Body of pancreas (tissue), 4 donors: Measurements from ENCODE around the gene LIN7C. TPM values are rescaled to one million over a fixed set of nuclear protein-coding genes. Genes with fewer than 3 reads are reported as not detected.
A peak's percentile ranks its signal among the peaks of the same experiment; 100 is the strongest.

Source experiments
- ATAC-seq: fragments of 150-250 bp; one replicate; pipeline ENCODE4 v1.9.1; 2016
- DNase-seq, 4 donors: peaks; one replicate each; pipeline ENCODE4 v3.0.0-alpha.2; 2019
- H3K27ac ChIP-seq, 4 donors: fragments of 200-600 bp; sonication (generic); 1 replicate in 3 of 4; 2 replicates in 1 of 4; pipeline versions ENCODE4 v1.5.1 to v1.6.1; 2016 to 2019; ENCODE audit warnings: mild to moderate bottlenecking in 1 of 4, mixed read lengths in 1 of 4, moderate library complexity in 1 of 4
- H3K27me3 ChIP-seq, 2 donors: fragments of 200-600 bp; sonication (generic); one replicate each; pipeline ENCODE4 v1.6.0; 2016; ENCODE audit warnings: mild to moderate bottlenecking in 1 of 2
- H3K36me3 ChIP-seq, 2 donors: fragments of 200-600 bp; sonication (generic); replicated peaks in 1 of 2; 2 replicates each; pipeline ENCODE4 v1.5.1; 2016; ENCODE audit warnings: low read depth in 2 of 2; ENCODE audit not compliant: insufficient read depth in 1 of 2
- H3K4me1 ChIP-seq: fragments of 200-600 bp; sonication (generic); one replicate; pipeline ENCODE4 v1.6.0; 2016
- H3K4me3 ChIP-seq, 2 donors: fragments of 200-600 bp; sonication (generic); 1 replicate in 1 of 2; 2 replicates in 1 of 2; pipeline ENCODE4 v1.5.1; 2016 to 2019
- H3K9me3 ChIP-seq, 3 donors: fragments of 200-600 bp; sonication (generic); 1 replicate in 2 of 3; 2 replicates in 1 of 3; pipeline ENCODE4 v1.5.1; 2016
- POLR2A ChIP-seq, 3 donors: fragments of 450-650 bp; IDR thresholded peaks; one replicate each; pipeline ENCODE4 v1.6.1; 2016; ENCODE audit warnings: antibody characterized with exemption in 3 of 3, mild to moderate bottlenecking in 2 of 3
- WGBS, 2 donors: methylation state at CpG; one replicate each; pipeline ENCODE4 v1.1.5; 2017; 5-methylcytosine and 5-hydroxymethylcytosine counted together
- intact Hi-C: fragments of 100-400 bp; cut with DNase I; formaldehyde crosslinking; loops from one replicate; pipeline ENCODE4 v1.15.1; 2023
- microRNA-seq, 2 donors: library from miRNA; unstranded; fragments of <30 nt; microRNA quantifications; one replicate each; pipeline ENCODE4, GENCODE V29; 2016; ENCODE audit warnings: borderline number of aligned reads in 2 of 2, borderline replicate concordance in 2 of 2
- small RNA-seq: library from RNA; depleted of rRNA; stranded (forward); fragments of <200 nt; gene quantifications from one replicate; pipeline ENCODE3, GENCODE V24; 2016
- total RNA-seq, 2 donors: library from RNA; depleted of rRNA; stranded (reverse); fragments of >200 nt; gene quantifications; one replicate each; pipeline ENCODE4 v1.1.0, GENCODE V29; 2016
- TF ChIP-seq, protein P1 (sequence below), 7 experiments: fragments of 450-650 bp in 4 of 7; fragments of 200-600 bp in 3 of 7; sonication (generic) in 3 of 7; IDR thresholded peaks; one replicate each; pipeline ENCODE4 v1.5.1; 2016 to 2019; ENCODE audit warnings: antibody characterized with exemption in 7 of 7

LIN7C gene
- total RNA-seq, 2 donors from 2014 or later, result 17.5 to 27.8 TPM

DNA sequence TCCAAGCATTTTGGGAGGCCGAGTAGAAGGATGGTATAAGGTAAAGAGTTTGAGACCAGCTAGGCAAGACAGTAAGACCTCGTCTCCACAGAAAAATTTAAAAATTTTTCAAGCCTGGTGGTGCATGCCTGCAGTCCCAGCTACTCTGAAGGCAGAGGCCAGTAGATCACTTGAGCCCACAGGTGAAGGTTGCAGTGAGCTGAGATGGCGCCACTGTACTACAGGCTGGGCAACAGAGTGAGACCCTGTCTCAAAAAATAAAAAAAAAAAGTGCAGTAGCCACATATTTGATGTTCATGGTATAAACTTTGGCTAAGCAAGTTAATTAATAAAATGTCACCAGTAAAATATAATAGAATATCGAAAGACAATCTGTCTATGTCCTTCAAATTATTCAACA, 60.9 kb downstream of the LIN7C start:
- WGBS, 2 donors, result 82 to 95% methylated on average over 4 of the region's 4 CpGs
- intact Hi-C loops, result no loop called here

DNA sequence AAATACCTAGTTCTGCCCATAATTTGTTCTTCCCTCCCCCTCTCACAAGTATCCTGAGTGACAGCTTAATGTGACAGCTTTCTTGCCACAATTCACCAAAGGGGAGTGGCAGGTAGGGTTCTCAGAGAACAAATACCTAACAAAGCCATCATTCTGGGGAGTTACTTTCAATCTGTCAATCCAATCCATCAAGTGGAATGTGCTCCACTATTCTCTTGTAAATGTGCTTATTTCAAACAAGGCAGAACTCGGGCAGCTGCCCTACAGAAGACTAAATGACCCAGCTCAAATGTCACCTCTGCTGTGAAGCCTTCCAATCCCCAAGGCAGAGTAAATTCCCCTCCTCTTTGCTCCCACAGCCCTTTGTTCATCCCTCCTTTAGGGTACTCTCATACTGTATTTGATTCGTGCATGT, 61.8 kb downstream of the LIN7C start:
- intact Hi-C loops, result no loop called here
- TF ChIP-seq, protein P1, sequence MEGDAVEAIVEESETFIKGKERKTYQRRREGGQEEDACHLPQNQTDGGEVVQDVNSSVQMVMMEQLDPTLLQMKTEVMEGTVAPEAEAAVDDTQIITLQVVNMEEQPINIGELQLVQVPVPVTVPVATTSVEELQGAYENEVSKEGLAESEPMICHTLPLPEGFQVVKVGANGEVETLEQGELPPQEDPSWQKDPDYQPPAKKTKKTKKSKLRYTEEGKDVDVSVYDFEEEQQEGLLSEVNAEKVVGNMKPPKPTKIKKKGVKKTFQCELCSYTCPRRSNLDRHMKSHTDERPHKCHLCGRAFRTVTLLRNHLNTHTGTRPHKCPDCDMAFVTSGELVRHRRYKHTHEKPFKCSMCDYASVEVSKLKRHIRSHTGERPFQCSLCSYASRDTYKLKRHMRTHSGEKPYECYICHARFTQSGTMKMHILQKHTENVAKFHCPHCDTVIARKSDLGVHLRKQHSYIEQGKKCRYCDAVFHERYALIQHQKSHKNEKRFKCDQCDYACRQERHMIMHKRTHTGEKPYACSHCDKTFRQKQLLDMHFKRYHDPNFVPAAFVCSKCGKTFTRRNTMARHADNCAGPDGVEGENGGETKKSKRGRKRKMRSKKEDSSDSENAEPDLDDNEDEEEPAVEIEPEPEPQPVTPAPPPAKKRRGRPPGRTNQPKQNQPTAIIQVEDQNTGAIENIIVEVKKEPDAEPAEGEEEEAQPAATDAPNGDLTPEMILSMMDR (IDR thresholded peaks at IDR 0.05), result no peak
- no peak for TF ChIP-seq POLR2A (IDR thresholded peaks at IDR 0.05)
- ATAC-seq, result no peak

More for the DNA sequence above, 60.9 kb downstream of the LIN7C start:
- peaks cover 77% of the 10 kb centered on the region for H3K4me1 ChIP-seq
- H3K36me3 ChIP-seq, result no peaks in the 10 kb centered on the region
- no peaks in the 10 kb centered on the region for H3K27me3 ChIP-seq
- no peak overlapping the region for H3K27ac ChIP-seq
- no peaks in the 10 kb centered on the region for H3K9me3 ChIP-seq
- no peak for ATAC-seq
- no peak overlapping the region for H3K4me3 ChIP-seq
- no peak for DNase-seq
- no peak for TF ChIP-seq POLR2A (IDR thresholded peaks at IDR 0.05)
- TF ChIP-seq, protein P1 (IDR thresholded peaks at IDR 0.05), result no peak

More for the DNA sequence above, 61.8 kb downstream of the LIN7C start:
- Histone ChIP-seq H3K4me1 (peaks cover 77% of the 10 kb centered on the region), H3K27ac (peak overlapping the region in 1 of 4 donors; percentile 43), H3K27me3 (no peaks in the 10 kb centered on the region), H3K9me3 (no peaks in the 10 kb centered on the region), H3K36me3 (no peaks in the 10 kb centered on the region), H3K4me3 (no peak overlapping the region)
- no peak for DNase-seq
- WGBS, 2 donors, result 28 to 35% methylated on average over 2 of the region's 2 CpGs

Small RNA genes lying within 50 kb of the gene (microRNA-seq; reads per million reads assigned to microRNA genes)
- 0 reads per million in 2 donors for gene MIR8087

Small RNA genes lying within 50 kb of the gene (small RNA-seq; reads per million reads assigned to genes)
- gene AC100771.1 (not detected), gene MIR8087 (not detected), gene RNA5SP339 (not detected)

Other genes with a start within 250 kb of the LIN7C start
- gene CCDC34, start 143.6 kb downstream of the LIN7C start, total RNA-seq, result 1 to 10 TPM; 3.6 to 5.9 TPM
- 100 to 1,000 TPM; 120 to 145 TPM for gene LGR4, start 34.0 kb downstream of the LIN7C start, total RNA-seq
- gene BDNF, start 193.7 kb upstream of the LIN7C start, total RNA-seq, result not detected